Right lobe of liver (tissue), 6 donors: ENCODE measurements around the gene GPM6B. TPM values are rescaled to one million over a fixed set of nuclear protein-coding genes. Genes with fewer than 3 reads are reported as not detected.

Experiments used
- ATAC-seq, 4 donors: fragments of 200-7000 bp; cut with Tn5 transposase; one replicate each; pipeline ENCODE4 v1.9.1; 2020; ENCODE audit warnings: mild to moderate bottlenecking in 4 of 4, moderate library complexity in 4 of 4
- DNase-seq, 3 donors: peaks; one replicate each; pipeline ENCODE4 v3.0.0-alpha.2; 2020
- H3K27ac ChIP-seq, 3 donors: fragments of 200-600 bp; one replicate each; pipeline ENCODE4 v1.8.0; 2022
- H3K27me3 ChIP-seq, 2 donors: fragments of 200-600 bp; one replicate each; pipeline ENCODE4 v1.8.0; 2022
- H3K36me3 ChIP-seq, 4 donors: fragments of 200-600 bp; sonication (generic) in 1 of 4; one replicate each; pipeline versions ENCODE4 v1.5.1 to v1.8.0; 2017 to 2022; ENCODE audit warnings: control low read depth in 1 of 4
- H3K4me1 ChIP-seq, 4 donors: fragments of 200-600 bp; sonication (generic) in 1 of 4; one replicate each; pipeline versions ENCODE4 v1.5.1 to v1.8.0; 2017 to 2022; ENCODE audit warnings: control low read depth in 1 of 4
- H3K4me3 ChIP-seq, 3 donors: fragments of 200-600 bp; one replicate each; pipeline ENCODE4 v1.8.0; 2022
- H3K9me3 ChIP-seq, 4 donors: fragments of 200-600 bp; sonication (generic) in 1 of 4; one replicate each; pipeline versions ENCODE4 v1.5.1 to v1.8.0; 2017 to 2022; ENCODE audit warnings: control low read depth in 1 of 4
- POLR2A ChIP-seq: fragments of 450-650 bp; IDR thresholded peaks from one replicate; pipeline ENCODE4 v1.6.1; 2017; ENCODE audit warnings: antibody characterized with exemption, mild to moderate bottlenecking
- WGBS: methylation state at CpG from one replicate; pipeline ENCODE4 v1.1.6; 2018; ENCODE audit warnings: low coverage, low lambda C conversion rate; ENCODE audit not compliant: insufficient coverage; ENCODE audit errors: missing lambda C conversion rate; 5-methylcytosine and 5-hydroxymethylcytosine counted together
- intact Hi-C, 2 donors: fragments of 100-400 bp; cut with DNase I; formaldehyde crosslinking; loops; one replicate each; pipeline versions ENCODE4 v1.11.2 to v1.14.1; 2022
- total RNA-seq, 6 experiments: library from RNA; depleted of rRNA in 2 of 6; stranded (reverse); fragments of >200 nt in 2 of 6; fragmentation: NEBNext Ultra II Directional in 3 of 6; extraction: Animal tissue kit (Norgen Biotek cat#: 25700) in 3 of 6; gene quantifications; one replicate each; pipeline versions ENCODE4 v1.1.0 to v1.2.4, GENCODE V29; 2016 to 2023
- TF ChIP-seq, protein P1 (sequence below), 4 donors: fragments of 200-600 bp in 3 of 4; fragments of 450-650 bp in 1 of 4; IDR thresholded peaks; one replicate each; pipeline versions ENCODE4 v1.5.1 to v1.8.0; 2016 to 2022; ENCODE audit warnings: antibody characterized with exemption in 4 of 4, mild to moderate bottlenecking in 2 of 4
- donor health status: DM: no; HTN: yes; CAD: no.
- donor health status: DM: no; HTN: no; CAD: no.
- donor health status: DM: no; HTN: no; CAD: no.
- donor health status: DM: no; HTN: yes; CAD: no.
- donor health status: DM: no; HTN: yes; CAD: no.

The GPM6B gene
- total RNA-seq, 6 experiments from 2014 or later: 0.18 to 1.6 (median 0.64) TPM

DNA sequence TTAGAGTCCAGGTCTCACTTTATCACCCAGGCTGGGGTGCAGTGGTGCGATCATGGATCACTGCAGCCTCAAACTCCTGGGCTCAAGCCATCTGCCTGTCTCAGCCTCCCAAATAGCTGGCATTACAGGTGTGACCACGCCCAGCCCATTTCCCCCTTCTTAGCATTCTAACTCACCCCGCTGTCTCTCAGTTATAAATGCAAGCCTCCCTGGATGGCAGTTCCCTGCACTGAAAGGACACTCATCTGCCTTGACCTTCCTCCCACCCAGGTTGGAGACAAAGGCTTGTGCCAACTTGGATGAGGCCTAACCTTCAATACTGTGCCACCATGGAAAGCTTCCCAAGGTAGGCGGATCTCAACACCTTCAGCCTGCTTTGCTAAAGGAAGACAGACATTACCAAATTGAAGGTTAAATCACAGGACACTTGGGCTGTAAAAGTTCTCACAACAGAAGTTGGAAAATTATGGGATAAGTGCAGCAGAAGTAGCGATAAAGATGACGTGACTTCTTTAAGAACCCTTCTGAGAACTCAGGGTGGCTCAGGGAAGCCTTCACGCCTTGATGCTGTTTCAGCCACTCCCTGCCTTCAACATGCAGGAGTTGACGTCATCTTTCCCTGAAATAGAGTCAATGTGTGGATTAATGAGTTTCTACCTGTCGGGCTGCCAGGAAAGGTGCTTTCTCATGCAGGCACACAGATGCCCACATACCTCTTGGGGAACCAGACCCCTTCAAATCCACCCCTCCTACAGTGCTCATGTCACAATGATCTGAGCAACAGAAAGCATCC, 10.6 kb upstream of the GPM6B start:
- intact Hi-C loops: no loop called here
- Histone ChIP-seq H3K9me3 (no peaks in the 10 kb centered on the region), H3K27me3 (no peaks in the 10 kb centered on the region), H3K4me3 (no peak overlapping the region), H3K36me3 (no peaks in the 10 kb centered on the region), H3K4me1 (no peaks in the 10 kb centered on the region), H3K27ac (no peak overlapping the region)
- ATAC-seq (no peak), DNase-seq (no peak)
- TF ChIP-seq, protein P1, sequence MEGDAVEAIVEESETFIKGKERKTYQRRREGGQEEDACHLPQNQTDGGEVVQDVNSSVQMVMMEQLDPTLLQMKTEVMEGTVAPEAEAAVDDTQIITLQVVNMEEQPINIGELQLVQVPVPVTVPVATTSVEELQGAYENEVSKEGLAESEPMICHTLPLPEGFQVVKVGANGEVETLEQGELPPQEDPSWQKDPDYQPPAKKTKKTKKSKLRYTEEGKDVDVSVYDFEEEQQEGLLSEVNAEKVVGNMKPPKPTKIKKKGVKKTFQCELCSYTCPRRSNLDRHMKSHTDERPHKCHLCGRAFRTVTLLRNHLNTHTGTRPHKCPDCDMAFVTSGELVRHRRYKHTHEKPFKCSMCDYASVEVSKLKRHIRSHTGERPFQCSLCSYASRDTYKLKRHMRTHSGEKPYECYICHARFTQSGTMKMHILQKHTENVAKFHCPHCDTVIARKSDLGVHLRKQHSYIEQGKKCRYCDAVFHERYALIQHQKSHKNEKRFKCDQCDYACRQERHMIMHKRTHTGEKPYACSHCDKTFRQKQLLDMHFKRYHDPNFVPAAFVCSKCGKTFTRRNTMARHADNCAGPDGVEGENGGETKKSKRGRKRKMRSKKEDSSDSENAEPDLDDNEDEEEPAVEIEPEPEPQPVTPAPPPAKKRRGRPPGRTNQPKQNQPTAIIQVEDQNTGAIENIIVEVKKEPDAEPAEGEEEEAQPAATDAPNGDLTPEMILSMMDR (IDR thresholded peaks at IDR 0.05): no peak
- WGBS: 53% methylated on average over 6 of the region's 9 CpGs

DNA sequence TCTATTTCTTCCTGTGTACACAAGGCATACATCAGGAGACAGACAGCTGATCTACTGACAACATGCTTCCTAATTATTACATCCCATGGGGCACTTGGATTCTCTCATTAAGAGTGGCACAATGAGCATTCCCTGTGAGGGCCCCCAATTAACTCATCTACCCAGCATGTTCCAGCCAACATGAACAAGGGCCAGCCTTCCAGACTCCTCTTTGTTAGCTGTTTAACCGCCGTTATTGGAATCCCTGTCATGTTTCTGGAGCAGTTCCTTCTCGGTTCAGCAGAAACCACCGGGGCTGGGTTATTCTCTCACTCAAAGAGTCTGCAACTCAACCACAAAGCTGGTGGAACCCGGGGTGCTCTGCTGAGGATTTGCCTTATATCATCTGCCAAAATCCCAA, 9.9 kb upstream of the GPM6B start:
- Histone ChIP-seq H3K27ac (no peak overlapping the region), H3K9me3 (no peaks in the 10 kb centered on the region), H3K4me1 (no peaks in the 10 kb centered on the region), H3K4me3 (no peak overlapping the region), H3K27me3 (no peaks in the 10 kb centered on the region), H3K36me3 (no peaks in the 10 kb centered on the region)
- TF ChIP-seq POLR2A: no peak
- TF ChIP-seq, protein P1 (IDR thresholded peaks at IDR 0.05): no peak
- 40% methylated on average over 1 of the region's 5 CpGs for WGBS
- no peak for DNase-seq
- intact Hi-C loops: no loop called here
- no peak for ATAC-seq

GRCh38 chrX:13825178-13825762, 8.4 kb upstream of the GPM6B start:
- Histone ChIP-seq H3K27ac (no peak overlapping the region), H3K4me1 (no peaks in the 10 kb centered on the region), H3K27me3 (no peaks in the 10 kb centered on the region), H3K36me3 (no peaks in the 10 kb centered on the region), H3K9me3 (no peaks in the 10 kb centered on the region), H3K4me3 (no peak overlapping the region)
- ATAC-seq: no peak
- intact Hi-C loops: no loop called here
- DNase-seq: no peak
- 55% methylated on average over 6 of the region's 6 CpGs for WGBS
- TF ChIP-seq, protein P1 (IDR thresholded peaks at IDR 0.05): no peak
- TF ChIP-seq POLR2A: no peak

DNA sequence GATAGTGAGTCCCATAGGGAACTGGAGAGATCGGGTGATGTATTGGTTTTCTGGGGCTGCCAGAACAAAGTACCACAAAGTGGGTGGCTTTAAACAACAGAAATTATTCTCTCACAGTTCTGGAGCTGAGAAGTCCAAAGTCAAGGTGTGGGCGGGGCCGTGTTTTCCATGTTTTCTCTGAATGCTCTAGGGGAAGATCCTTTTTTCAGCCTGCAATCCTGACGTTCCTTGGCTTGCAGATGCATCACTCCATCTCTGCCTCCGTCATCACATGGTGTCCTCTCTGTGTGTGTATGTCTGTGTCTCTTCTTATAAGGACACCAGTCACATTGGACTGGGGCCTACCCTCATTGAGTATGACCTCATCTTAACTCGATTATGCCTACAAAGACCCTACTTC, 7.9 kb upstream of the GPM6B start:
- no peak overlapping the region for H3K4me3 ChIP-seq
- no peak overlapping the region for H3K27ac ChIP-seq
- H3K9me3 ChIP-seq: no peaks in the 10 kb centered on the region
- ATAC-seq: no peak
- WGBS: 46% methylated on average over 5 of the region's 6 CpGs
- TF ChIP-seq, protein P1 (IDR thresholded peaks at IDR 0.05): no peak
- no peak for TF ChIP-seq POLR2A
- no peaks in the 10 kb centered on the region for H3K27me3 ChIP-seq
- no peaks in the 10 kb centered on the region for H3K4me1 ChIP-seq
- no peak for DNase-seq
- H3K36me3 ChIP-seq: no peaks in the 10 kb centered on the region
- intact Hi-C loops: no loop called here
